ENCODE data around the gene MAPK12.

The MAPK12 gene

DNA sequence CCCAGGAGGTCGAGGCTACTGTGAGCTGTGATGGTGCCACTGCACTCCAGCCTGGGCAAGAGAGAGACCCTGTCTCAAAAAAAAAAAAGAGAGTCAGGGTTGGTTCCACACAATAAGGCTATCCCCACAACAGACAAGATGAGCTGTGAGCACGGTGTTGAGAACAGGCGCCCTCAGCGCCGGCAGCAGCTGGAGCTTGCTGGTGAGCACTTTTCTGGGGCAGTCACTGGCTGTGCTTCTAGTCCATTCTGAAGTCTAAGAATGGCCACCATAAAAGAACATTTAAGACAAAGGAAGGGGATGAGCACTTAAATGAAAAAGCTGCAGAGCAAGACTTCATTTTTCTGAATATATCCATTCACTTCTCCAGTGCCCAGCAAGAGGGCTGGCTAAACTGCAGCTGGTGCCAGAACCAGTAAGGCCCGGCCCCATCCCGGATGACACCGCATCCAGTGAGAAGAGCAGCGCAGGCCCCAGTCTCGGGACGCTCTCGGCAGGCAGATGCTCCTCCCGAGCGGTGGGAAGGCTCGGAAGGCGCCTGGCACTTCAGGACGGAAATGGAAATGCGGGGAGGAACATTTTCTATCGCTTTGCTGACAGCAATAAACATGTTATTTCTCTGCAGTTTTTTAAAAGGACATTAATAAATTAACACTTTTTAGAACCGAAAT, 28.9 kb downstream of the MAPK12 start:
- DNase-seq (ENCODE audit: low read depth), result no peak

DNA sequence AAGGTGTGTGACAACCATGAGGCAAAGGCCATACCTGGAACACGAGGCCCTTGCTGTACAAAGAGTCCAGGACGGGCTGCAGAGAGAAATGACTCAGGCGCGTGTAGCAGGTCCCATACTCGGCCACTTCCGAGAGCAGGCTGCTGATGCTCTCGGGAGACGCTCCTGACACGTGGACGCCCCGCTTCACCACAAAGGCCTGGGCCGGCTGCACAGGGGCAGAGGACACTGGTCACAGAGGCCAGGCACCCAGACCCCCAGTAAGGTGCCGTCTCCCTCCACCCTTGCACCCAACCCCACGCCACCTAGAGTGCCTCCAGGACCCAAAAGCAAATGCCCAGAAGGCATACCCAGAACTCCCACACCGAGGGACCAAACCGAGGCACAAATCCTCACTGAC, 32.1 kb downstream of the MAPK12 start:
- DNase-seq (ENCODE audit: low read depth), result no peak

DNA sequence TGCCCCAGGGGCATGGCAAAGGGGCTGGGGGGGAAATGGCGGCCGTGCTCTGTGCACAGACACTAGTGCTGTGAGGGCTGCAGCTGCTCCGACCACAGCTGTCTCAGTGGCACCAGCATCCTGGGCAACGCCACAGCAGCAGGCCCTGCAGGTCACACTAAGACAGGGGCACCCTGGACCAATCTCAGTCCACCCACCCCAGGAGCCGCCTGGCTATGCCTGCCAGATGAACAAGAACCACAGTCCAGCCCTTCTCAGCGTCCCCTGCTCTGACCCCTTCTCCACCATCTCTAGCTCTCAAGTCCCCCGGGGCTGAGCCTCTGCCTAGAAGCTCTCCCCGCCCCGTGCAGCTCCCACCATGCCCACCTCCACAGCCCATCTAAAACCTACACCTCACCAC, 33.1 kb downstream of the MAPK12 start:
- DNase-seq (ENCODE audit: low read depth), result no peak

DNA sequence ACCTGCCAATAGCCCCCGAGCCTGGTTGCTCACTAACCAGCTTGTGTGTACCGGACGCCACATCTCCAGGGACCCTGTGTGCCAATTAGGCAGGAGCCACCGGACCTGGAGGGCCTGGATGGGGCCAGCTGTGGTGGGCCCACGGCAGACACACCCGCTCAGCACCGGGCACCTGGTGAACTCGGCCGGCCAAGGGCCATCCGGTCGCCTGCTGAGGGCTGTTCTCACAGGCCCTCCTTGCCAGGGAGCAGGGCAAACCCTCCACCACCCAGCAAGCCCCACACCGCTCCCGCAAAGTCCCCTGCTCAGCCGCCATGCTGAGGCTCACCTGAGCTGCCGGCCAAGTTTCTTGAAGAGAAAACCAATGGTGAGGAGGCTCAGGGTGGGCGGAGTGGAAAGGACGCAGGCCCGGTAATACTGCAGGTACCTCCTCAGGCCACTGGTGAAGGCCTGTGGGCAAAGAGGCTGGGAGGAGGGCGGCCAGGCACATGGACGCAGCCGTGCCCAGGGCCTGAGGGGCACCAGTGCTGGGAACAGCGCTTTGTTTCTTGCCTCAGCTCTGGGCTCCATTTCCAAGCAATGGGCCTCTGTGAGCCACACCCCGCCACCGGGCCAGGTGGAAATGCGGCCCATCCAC, 33.8 kb downstream of the MAPK12 start:
- DNase-seq (ENCODE audit: low read depth), result no peak

DNA sequence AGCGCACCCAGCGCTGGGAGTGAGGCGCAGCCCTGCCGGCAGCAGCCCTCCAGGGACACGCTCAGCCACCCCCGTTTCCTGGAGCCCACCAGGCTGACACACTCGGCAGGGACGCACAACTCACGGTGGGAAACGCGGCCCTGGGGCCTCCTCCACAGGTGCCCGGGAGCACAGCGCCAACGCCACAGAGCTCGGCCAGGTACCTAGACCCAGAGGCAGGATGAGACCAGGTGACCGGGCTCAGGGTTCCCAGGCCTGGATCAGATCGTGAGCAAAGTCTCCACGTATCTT, 34.7 kb downstream of the MAPK12 start:
- no peak for DNase-seq (ENCODE audit: low read depth)

DNA sequence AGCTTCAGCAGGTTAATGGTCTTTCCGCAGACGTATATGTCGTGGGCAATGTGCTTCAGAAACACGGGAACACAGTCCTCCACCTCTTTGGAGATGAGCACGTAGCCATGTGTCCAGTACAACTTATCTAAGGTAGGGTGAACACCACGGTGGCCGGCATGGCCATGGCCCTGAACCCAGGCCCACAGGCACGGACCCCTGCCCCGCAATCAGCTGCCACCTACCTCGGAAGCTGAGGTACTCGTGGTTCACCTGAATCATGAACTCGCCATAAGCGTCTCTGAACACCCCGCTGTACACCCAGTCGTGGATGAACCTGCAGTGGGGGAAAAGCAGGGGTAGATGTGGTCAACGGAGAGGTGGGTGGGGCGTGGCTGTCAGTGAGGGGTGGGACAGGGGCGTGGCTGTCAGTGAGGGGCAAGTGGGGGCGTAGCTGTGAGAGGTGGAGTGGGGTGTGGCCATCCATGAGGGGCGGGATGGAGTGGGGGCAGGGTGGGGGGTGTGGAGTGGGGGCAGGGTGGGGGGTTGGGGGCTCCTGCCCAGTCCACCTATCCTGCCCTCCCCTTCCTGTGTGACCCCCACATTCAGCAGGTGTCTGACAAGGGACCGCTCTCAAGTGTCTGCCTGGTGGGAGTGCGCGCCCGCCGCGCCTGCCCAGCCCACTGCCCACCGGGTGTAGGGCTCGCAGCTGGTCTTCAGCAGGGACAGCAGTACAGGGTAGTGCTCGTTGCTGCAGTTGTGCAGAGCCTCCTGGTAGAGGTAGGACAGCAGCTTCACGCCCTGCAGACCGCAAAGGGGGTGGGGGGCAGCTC, 35.2 kb downstream of the MAPK12 start:
- no peak for DNase-seq (ENCODE audit: low read depth)

DNA sequence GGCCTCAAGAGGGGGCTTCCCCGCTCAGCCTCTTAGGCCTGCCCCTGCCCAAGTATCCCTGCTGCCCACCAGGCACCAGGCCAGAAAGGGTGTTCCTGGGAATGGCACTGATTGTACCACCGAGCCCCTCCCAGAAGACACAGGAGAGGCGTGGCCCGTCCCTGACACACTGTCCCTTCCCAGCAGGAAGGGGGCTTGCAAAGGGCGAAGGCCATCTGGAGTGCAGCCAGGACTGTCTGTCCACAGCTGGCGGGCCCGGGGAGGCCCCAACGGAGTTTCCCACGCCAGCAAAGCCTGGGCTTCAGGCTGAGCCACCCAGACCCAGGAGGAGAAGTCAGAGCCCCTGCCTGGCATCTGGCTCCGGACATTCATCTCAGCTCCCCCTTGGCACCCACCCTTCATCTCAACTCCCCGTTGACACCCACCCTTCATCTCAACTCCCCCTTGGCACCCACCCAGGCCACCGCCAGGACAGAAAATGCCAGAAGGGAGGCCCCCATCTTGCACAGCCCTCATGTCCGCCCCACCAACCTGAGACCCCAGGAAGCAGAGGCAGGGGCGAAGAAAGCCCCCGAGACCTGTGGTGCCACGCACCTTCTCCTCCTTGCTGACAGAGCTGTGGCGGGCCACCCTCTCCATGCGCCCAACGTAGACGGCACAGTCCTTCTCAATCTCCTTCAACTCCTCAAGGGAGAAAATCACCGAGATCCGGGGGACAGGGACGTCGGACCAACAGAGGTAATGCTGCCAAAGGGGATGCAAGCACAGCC, 36.1 kb downstream of the MAPK12 start:
- DNase-seq (ENCODE audit: low read depth), result no peak

DNA sequence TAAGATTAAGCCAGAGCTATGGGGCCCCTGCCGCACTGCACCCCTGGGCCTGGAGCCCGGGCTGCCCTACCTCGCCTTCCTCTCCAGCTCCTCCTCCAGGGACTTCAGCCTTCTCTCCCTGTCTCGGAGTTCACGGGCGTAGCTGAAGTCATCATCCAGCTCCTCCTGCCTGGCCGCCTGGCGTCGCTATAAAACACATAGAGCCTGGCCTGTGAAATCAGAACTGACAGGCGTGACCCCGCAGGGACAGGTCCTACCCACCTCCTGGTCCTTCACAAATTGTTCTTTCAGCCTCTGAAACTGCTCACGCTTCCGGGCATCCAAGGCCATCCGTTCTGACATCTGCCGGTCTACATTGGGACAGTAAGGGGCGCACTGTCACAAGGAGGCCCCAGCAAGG, 37.4 kb downstream of the MAPK12 start:
- no peak for DNase-seq (ENCODE audit: low read depth)

DNA sequence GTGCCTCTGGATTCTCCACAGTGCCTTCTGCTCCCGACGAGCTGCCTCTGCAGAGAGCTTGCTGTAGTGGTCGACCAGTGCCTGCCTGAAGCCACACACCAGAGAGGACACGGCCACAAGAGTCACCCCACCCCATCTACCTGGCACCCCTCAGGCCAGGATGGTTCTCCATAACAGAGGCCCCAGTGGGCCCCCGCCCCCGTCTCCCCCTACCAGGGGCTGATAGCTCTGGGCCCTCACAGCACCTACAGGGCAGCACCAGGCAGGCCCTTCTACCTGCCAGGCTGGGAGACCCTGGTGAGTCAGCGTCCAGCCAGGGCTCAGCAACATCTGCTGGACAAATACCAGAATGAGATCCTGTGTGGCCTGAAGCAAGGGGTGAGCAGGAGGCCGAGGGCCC, 39.0 kb downstream of the MAPK12 start:
- no peak for DNase-seq (ENCODE audit: low read depth)

DNA sequence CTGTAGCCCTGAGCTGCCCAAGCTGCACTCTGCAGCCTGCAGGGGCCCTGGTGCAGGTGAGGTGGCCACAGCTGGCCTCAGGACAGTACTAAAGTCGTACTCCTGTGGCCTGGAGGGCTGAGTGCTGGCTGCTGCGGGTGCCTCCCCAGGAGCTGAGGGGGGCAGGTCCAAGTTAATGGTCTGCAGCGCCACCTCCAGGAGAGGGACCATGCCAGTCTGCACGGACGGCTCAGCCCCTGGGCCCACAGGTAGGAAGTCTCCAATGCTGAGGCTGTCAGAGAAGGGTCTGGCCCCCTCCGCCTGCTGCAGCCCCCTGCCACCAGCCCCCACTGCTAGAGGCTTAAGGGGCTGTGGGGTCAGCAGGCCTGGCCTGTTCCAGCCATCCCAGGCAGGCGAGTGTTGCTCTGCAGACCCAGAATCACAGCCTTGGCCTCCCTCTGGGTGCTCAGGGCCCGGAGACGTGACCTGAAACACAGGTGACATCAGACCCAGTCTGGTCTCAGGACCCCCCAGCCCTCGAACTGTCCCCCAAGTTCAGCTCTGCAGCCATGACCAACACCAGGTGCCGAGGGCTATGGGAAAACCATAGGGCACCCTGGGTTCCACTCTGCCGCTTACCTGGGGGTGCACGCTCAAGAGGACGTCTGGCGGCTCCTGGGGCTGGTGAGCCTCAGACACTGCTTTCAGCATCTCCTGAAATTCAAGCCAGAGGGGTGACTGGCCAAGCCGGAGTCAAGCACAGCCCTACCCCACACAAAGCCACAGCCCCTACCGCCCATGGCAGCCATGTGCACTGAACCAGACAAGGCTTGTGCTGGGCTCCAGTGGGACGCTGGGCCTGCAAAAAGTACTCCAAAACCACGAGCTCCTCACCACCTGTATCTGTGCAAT, 39.8 kb downstream of the MAPK12 start:
- DNase-seq (ENCODE audit: low read depth), result no peak

DNA sequence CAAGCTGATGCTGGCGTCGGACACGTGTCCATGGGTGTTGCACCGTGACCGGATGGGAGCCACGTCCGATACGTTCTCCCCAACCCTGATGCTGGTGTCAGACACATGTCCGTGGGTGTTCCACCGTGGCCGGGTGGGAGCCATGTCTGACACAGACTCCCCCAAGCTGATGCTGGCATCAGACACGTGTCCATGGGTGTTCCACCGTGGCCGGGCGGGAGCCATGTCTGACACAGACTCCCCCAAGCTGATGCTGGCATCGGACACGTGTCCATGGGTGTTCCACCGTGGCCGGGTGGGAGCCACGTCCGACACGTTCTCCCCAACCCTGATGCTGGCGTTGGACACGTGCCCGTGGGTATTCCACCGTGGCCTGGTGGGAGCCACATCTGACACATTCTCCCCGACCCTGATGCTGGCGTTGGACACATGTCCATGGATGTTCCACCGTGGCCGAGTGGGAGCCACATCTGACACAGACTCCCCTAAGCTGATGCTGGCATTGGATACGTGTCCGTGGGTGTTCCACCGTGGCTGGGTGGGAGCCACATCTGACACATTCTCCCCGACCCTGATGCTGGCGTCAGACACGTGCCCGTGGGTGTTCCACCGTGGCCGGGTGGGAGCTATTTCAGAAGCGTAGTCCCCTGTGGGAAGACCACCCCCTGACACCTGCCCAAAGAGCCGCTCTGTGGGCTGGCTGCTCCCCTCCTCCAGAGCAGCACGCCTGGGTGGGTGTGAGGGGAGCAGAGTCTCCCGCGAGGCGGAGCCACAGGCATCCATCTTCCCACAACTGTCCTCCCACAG, 40.7 kb downstream of the MAPK12 start:
- no peak for DNase-seq (ENCODE audit: low read depth)

DNA sequence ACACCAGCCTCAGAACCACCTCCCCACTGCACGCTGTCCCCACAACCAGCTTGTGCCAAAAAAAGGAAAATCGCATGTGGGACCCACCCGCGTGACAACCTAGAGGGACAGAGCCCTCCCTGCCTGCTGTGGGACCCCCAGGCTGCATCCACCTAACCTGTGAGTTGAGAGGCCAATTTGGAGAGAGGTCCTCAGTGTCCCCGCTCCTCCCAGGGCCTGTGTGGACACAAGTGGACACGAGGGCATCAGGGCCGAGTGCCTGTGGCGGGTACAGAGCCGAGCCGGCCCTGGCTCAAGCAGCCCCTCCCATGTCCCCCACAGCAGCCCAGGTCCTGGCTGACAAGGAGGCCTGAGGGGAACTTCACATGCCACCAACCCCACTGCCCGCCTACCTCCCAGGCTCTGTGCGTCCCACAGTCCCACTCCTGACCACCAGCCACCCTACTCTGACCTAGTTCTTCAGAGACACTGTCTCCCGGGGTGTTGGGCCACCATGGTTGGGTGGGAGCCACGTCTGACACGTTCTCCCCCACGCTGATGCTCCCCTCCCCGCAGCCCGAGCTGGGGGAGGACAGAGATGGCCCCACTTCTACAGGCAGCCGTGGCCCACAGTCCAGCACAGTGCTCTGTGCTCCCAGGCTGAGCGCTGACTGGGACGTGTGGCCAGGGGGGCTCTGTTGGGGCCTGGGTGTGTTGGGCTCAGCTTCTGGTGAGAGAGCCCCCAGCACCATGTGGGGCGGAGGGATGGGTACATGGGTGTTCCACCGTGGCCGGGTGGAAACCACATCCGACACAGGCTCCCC, 41.5 kb downstream of the MAPK12 start:
- no peak for DNase-seq (ENCODE audit: low read depth)

DNA sequence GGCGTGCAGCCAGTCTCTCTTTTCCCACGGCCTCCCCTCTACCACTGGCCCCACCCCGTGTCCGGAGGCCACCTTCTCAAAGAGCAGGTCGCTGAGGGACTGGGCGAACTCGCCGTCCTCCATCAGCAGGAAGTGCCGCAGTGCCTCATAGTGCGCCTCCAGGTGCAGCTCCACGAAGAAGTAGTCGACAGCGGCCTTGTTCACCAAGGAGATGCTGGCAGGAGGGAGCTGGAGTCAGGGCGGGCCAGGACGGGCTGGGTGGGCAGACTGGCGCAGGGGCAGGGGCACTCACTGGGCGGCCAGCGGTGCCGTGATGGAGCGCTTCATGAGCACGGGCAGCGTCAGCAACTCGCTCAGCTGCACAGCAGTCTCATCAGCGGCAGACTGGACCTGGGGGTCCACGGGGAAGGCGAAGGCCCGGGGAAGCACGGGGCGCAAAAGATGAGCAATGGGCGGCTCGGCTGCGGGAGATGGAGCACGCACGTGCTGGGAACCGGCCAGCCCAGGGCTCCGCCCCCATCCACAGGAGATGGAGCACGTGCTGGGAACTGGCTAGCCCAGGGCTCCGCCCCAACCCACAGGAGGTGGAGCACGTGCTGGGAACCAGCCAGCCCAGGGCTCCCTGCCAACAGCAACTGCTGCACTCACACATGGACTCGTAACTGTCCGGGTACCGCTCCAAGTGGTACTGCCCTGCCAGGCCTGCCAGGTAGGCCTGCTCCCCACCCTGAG, 42.3 kb downstream of the MAPK12 start:
- peak; percentile 82 for DNase-seq (ENCODE audit: low read depth)

DNA sequence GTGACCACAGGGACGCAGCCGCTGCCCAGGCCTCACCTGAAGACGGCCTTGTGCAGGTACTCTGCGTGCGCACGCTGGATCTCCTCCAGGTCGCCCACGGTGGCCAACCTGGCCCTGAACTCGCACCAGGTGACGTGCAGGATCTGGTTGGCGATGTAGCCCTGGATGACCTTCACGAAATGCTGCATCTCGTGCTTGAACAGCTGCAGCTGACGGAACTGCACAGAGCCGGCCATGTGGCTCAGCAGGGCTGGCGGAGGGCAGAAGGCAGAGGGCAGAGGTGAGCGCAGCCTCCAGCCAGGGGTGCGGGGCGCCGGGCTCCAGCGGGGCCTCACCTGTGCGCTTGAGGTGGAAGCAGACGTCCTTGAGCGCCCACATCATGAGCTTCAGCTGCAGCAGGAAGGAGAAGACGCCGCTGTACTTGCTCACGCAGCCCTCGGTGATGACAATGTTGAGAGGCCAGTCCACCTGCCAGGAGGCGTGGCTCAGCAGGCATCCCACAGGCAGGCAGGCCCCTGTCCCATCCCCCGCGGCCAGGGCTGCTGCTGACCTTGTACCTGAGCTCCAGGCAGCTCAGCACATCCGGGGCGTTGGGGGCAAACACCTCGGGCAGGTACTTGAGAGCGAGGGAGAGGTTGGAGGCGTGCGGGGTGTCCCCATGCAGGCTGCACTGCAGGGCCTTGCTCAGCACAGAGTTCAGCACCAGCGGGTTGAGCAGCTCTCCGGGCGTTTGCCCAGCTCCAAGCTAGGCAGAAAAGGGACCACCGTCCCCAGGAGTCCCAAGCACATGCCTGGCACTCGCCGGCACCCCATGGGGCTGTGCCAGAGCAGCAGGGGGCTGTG, 43.1 kb downstream of the MAPK12 start:
- DNase-seq (ENCODE audit: low read depth), result no peak

DNA sequence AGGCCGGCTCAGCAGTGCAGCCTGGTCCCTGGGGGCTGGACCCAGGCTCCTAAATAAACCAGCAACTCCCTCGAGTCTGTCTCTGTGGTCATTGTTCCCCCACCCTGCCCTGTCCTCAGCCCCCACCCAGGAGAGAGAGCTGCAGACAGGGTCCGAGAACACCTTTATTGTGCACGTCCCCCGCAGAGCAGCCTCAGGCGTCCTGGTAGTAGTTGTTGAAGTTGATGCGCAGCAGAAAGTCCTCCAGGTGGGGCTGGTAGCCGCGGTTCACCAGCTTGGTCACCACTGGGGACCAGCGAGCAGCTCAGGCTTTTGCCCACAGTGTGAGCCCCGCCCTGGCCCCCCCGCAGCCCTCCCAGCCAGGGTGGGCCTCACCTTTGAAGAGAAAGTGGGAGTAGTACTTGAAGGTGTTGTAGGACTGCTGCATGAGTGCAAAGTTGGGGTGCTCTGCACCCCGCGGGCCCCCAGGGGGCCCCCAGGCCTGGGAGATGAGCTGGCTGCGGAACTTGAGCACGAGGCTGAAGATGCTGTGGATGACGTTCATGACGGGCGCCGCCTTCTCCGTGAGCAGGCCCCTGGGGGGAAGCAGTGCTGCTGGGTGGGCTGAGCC, 43.8 kb downstream of the MAPK12 start:
- no peak for DNase-seq (ENCODE audit: low read depth)

DNA sequence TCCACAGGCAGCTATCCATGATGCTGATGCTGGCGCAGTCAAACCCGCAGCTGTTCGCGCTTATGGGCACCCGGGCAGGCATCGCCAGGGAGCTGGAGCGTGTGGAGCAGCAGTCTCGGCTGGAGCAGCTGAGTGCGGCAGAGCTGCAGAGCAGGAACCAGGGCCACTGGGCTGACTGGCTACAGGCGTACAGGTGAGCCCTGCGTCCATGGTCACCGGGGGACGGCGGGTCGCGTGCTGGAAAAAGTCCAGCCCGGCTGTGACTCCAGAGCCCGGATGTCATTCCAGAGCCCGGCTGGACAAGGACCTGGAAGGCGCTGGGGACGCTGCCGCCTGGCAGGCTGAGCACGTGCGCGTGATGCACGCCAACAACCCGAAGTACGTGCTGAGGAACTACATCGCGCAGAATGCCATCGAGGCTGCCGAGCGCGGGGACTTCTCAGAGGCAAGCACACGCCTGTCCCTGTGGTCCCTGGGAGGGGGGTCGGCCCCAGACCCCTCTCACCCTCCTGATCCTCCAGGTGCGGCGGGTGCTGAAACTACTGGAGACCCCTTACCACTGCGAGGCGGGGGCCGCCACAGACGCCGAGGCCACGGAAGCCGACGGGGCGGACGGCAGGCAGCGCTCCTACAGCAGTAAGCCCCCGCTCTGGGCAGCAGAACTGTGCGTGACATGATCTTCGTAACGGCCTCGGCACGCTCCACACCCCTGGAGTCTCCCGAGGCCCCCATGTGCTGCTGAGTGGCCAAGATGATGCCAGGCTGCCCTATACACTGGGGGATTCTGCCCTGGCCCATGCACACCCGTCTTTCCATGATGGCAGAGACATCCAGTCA, 44.6 kb downstream of the MAPK12 start:
- DNase-seq (ENCODE audit: low read depth), result no peak
